SK-N-SH (cell line): ENCODE results near the gene OCIAD1. TPM values are rescaled to one million over a fixed set of nuclear protein-coding genes. Genes with fewer than 3 reads are reported as not detected.
A peak's percentile ranks its signal among the peaks of the same experiment; 100 is the strongest.

ENCODE experiments used
- CTCF ChIA-PET: fragments of 300-600, 350-600 bp; formaldehyde crosslinking; extraction: SDS; loops from one replicate; lab custom pipeline; 2021; lab: Yijun Ruan, JAX
- POLR2A ChIA-PET: fragments of 350-600 bp; sonication (Branson Sonifier 250); formaldehyde crosslinking; extraction: SDS; loops from one replicate; lab custom pipeline; 2020; ENCODE audit warnings: antibody characterized with exemption, inconsistent platforms; lab: Yijun Ruan, JAX
- DNase-seq: peaks from one replicate; pipeline ENCODE4 v3.0.0; 2012
- H2AFZ ChIP-seq: fragments of 200-600 bp; sonication (generic); 2 replicates; pipeline ENCODE4 v1.8.1; 2016; ENCODE audit warnings: antibody characterized with exemption, mild to moderate bottlenecking, low read depth
- H3F3A ChIP-seq: fragments of 200-600 bp; sonication (generic); replicated peaks from 2 replicates; pipeline ENCODE3; 2016; ENCODE audit warnings: antibody characterized with exemption, mild to moderate bottlenecking; ENCODE audit not compliant: insufficient read depth
- H3K27ac ChIP-seq, 2 experiments: fragments of 200-500 bp in 1 of 2; fragments of 200-600 bp in 1 of 2; sonication (Bioruptor generic) in 1 of 2; sonication (generic), shearing (Covaris generic) in 1 of 2; 2 replicates each; pipeline versions ENCODE4 v1.5.1 to v1.6.1; 2014 to 2016; ENCODE audit warnings: low read depth in 2 of 2, inconsistent platforms in 1 of 2, low read length in 1 of 2, mild to moderate bottlenecking in 1 of 2, mixed read lengths in 1 of 2
- H3K27me3 ChIP-seq: fragments of 200-600 bp; sonication (generic), shearing (Covaris generic); 2 replicates; pipeline ENCODE4 v1.6.1; 2016; ENCODE audit warnings: mixed run types; ENCODE audit not compliant: insufficient read depth
- H3K36me3 ChIP-seq, 2 experiments: fragments of 200-500 bp in 1 of 2; fragments of 200-600 bp in 1 of 2; sonication (Bioruptor generic) in 1 of 2; sonication (generic) in 1 of 2; replicated peaks in 1 of 2; 2 replicates each; pipeline versions ENCODE3 to v1.5.1; 2014 to 2016; ENCODE audit warnings: low read length in 1 of 2, mild to moderate bottlenecking in 1 of 2; ENCODE audit not compliant: insufficient read depth in 2 of 2, control insufficient read depth in 1 of 2
- H3K4me1 ChIP-seq, 2 experiments: fragments of 200-500 bp in 1 of 2; fragments of 200-600 bp in 1 of 2; sonication (Bioruptor generic) in 1 of 2; sonication (generic), shearing (Covaris generic) in 1 of 2; 2 replicates each; pipeline versions ENCODE4 v1.5.1 to v1.6.1; 2014 to 2016; ENCODE audit warnings: low read depth in 1 of 2, low read length in 1 of 2, mixed run types in 1 of 2; ENCODE audit not compliant: insufficient read depth in 2 of 2, control insufficient read depth in 1 of 2
- H3K4me2 ChIP-seq: fragments of 200-600 bp; sonication (generic), shearing (Covaris generic); 2 replicates; pipeline ENCODE4 v1.6.1; 2017; ENCODE audit warnings: mixed run types
- H3K4me3 ChIP-seq, 2 experiments: fragments of 200-500 bp in 1 of 2; fragments of 200-600 bp in 1 of 2; sonication (Bioruptor generic) in 1 of 2; sonication (generic), shearing (Covaris generic) in 1 of 2; 2 replicates each; pipeline versions ENCODE4 v1.5.1 to v1.8.1; 2014 to 2016; ENCODE audit warnings: low read depth in 2 of 2, inconsistent platforms in 1 of 2, low read length in 1 of 2, mild to moderate bottlenecking in 1 of 2, mixed read lengths in 1 of 2, moderate library complexity in 1 of 2
- H3K79me2 ChIP-seq: fragments of 200-600 bp; sonication (generic); 2 replicates; pipeline ENCODE4 v1.8.1; 2017; ENCODE audit warnings: mild to moderate bottlenecking; ENCODE audit not compliant: insufficient read depth
- H3K9ac ChIP-seq: fragments of 200-600 bp; sonication (generic); 2 replicates; pipeline ENCODE4 v1.6.1; 2017; ENCODE audit warnings: mixed run types
- H3K9me2 ChIP-seq: fragments of 200-600 bp; sonication (generic); 2 replicates; pipeline ENCODE4 v1.6.1; 2017; ENCODE audit warnings: mixed run types
- H3K9me3 ChIP-seq: fragments of 200-600 bp; sonication (generic); 2 replicates; pipeline ENCODE4 v1.6.1; 2017; ENCODE audit warnings: mixed run types, mild to moderate bottlenecking, moderate library complexity
- H4K20me1 ChIP-seq: fragments of 200-600 bp; sonication (generic); 2 replicates; pipeline ENCODE4 v1.6.1; 2017; ENCODE audit warnings: mild to moderate bottlenecking, mixed run types; ENCODE audit not compliant: insufficient read depth
- FOSL2 ChIP-seq: IDR thresholded peaks from 2 replicates; pipeline ENCODE4 v1.4.0; 2012; ENCODE audit warnings: low read depth, mild to moderate bottlenecking, moderate library complexity, borderline replicate concordance
- FOXJ3 ChIP-seq: sonication (generic); formaldehyde crosslinking; IDR thresholded peaks from 2 replicates; pipeline ENCODE4 v1.5.1; 2020; ENCODE audit warnings: mild to moderate bottlenecking, missing genetic modification reagents
- GABPA ChIP-seq: IDR thresholded peaks from 2 replicates; pipeline ENCODE4 v1.4.0; 2012; ENCODE audit warnings: low read depth, mild to moderate bottlenecking
- GATA2 ChIP-seq: sonication (generic); formaldehyde crosslinking; IDR thresholded peaks from 2 replicates; pipeline ENCODE4 v1.5.0; 2020; ENCODE audit warnings: mild to moderate bottlenecking, missing genetic modification reagents
- JUND ChIP-seq: IDR thresholded peaks from 2 replicates; pipeline ENCODE4 v1.4.0; 2012
- MEF2A ChIP-seq: IDR thresholded peaks from 2 replicates; pipeline ENCODE4 v1.4.0; 2012; ENCODE audit warnings: low read depth, borderline replicate concordance
- MXI1 ChIP-seq: IDR thresholded peaks from 2 replicates; pipeline ENCODE4 v1.6.1; 2012; ENCODE audit warnings: mild to moderate bottlenecking, low read depth, low read length, improper control_type of control experiment
- NFIC ChIP-seq: IDR thresholded peaks from 2 replicates; pipeline ENCODE4 v1.4.0; 2012; ENCODE audit warnings: borderline replicate concordance
- NRF1 ChIP-seq: IDR thresholded peaks from 2 replicates; pipeline ENCODE4 v1.6.1; 2012; ENCODE audit warnings: low read depth, mild to moderate bottlenecking, low read length
- POLR2AphosphoS5 ChIP-seq: IDR thresholded peaks from 2 replicates; pipeline ENCODE4 v1.6.1; 2012; ENCODE audit warnings: low read depth, low read length
- RCOR1 ChIP-seq: fragments of 150-350 bp; IDR thresholded peaks from 2 replicates; pipeline ENCODE4 v1.6.1; 2017; ENCODE audit warnings: antibody characterized with exemption, low read length
- RFX5 ChIP-seq: IDR thresholded peaks from 2 replicates; pipeline ENCODE4 v1.6.1; 2012; ENCODE audit warnings: mild to moderate bottlenecking, improper control_type of control experiment, low read length
- WGBS: methylation state at CpG from one replicate; pipeline ENCODE4 v1.1.6; 2017; ENCODE audit warnings: low lambda C conversion rate; 5-methylcytosine and 5-hydroxymethylcytosine counted together
- polyA plus RNA-seq, 3 experiments: library from polyadenylated mRNA; depleted of rRNA; stranded (reverse); fragments of >200 nt; gene quantifications; 2 replicates each; pipeline ENCODE4 v1.2.3, GENCODE V29; 2012
- TF ChIP-seq, protein P1 (sequence below): IDR thresholded peaks from 2 replicates; pipeline ENCODE4 v1.4.0; 2012; ENCODE audit warnings: low read depth
- TF ChIP-seq, protein P2 (sequence below): fragments of 150-350 bp; IDR thresholded peaks from 2 replicates; pipeline ENCODE4 v1.6.1; 2016; ENCODE audit warnings: mild to moderate bottlenecking, low read depth, low read length
- TF ChIP-seq, protein P3 (sequence below): IDR thresholded peaks from 2 replicates; pipeline ENCODE4; 2012
- TF ChIP-seq, protein P4 (sequence below): IDR thresholded peaks from 2 replicates; pipeline ENCODE4 v1.4.0; 2012; ENCODE audit warnings: low read depth, borderline replicate concordance

The OCIAD1 gene
- polyA plus RNA-seq, 1 of the 3 experiments (the other 2 are of a cell fraction) = 113 TPM

DNA sequence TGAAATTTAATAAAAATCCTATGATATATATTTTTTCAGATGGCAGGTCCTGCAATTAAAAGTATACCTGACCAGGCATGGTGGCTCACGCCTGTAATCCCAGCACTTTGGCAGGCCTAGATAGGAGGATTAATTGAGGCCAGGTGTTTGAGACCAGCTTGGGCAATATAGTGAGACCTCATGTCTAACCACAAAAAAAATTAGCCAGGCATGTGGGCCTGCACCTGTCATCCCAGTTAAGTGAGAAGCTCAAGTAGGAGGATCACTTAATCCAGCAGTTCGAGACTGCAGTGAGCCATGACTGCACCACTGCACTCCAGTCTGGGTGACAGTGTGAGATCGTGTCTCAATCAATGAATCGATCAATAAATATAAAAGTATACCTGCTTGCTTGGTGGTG, 73.2 kb downstream of the OCIAD1 start:
- Histone ChIP-seq H3K9me2 (no peaks in the 10 kb centered on the region), H3K36me3 (peaks cover 20 to 32% of the 10 kb centered on the region in 2 experiments), H3K9me3 (no peaks in the 10 kb centered on the region), H3F3A (peaks cover 42% of the 10 kb centered on the region), H3K27ac (peak overlapping the region in 1 of 2 experiments; percentile 72; a peak in 1 of 4 replicates), H3K4me2 (peak overlapping the region; percentile 95; the same call in 1 of the 2 replicates), H4K20me1 (no peaks in the 10 kb centered on the region), H3K4me3 (no peak overlapping the region), H3K4me1 (peaks cover 18 to 35% of the 10 kb centered on the region in 2 experiments), H3K79me2 (peaks cover 43% of the 10 kb centered on the region), H3K9ac (no peak overlapping the region), H3K27me3 (no peaks in the 10 kb centered on the region), H2AFZ (no peak overlapping the region)
- ChIA-PET POLR2A (no interaction called here), CTCF (interaction anchor here (1.3 to 2.1 kb wide), 2 partner anchors 59 to 325 kb away, joined by 6 to 8 read pairs; no protein-coding TSS in a partner anchor)
- TF ChIP-seq, protein P1, sequence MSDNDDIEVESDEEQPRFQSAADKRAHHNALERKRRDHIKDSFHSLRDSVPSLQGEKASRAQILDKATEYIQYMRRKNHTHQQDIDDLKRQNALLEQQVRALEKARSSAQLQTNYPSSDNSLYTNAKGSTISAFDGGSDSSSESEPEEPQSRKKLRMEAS = no peak
- TF ChIP-seq MXI1 (no peak), FOSL2 (no peak), GABPA (no peak), GATA2 (CRISPR knock-in tag) (no peak), FOXJ3 (CRISPR knock-in tag) (no peak), JUND (no peak), POLR2AphosphoS5 (no peak), NRF1 (no peak), NFIC (no peak)
- TF ChIP-seq, protein P2, sequence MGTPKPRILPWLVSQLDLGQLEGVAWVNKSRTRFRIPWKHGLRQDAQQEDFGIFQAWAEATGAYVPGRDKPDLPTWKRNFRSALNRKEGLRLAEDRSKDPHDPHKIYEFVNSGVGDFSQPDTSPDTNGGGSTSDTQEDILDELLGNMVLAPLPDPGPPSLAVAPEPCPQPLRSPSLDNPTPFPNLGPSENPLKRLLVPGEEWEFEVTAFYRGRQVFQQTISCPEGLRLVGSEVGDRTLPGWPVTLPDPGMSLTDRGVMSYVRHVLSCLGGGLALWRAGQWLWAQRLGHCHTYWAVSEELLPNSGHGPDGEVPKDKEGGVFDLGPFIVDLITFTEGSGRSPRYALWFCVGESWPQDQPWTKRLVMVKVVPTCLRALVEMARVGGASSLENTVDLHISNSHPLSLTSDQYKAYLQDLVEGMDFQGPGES = no peak
- TF ChIP-seq, protein P3, sequence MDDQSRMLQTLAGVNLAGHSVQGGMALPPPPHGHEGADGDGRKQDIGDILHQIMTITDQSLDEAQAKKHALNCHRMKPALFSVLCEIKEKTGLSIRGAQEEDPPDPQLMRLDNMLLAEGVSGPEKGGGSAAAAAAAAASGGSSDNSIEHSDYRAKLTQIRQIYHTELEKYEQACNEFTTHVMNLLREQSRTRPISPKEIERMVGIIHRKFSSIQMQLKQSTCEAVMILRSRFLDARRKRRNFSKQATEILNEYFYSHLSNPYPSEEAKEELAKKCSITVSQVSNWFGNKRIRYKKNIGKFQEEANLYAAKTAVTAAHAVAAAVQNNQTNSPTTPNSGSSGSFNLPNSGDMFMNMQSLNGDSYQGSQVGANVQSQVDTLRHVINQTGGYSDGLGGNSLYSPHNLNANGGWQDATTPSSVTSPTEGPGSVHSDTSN = no peak
- no peak for DNase-seq
- WGBS = 95% methylated on average over 4 of the region's 4 CpGs

DNA sequence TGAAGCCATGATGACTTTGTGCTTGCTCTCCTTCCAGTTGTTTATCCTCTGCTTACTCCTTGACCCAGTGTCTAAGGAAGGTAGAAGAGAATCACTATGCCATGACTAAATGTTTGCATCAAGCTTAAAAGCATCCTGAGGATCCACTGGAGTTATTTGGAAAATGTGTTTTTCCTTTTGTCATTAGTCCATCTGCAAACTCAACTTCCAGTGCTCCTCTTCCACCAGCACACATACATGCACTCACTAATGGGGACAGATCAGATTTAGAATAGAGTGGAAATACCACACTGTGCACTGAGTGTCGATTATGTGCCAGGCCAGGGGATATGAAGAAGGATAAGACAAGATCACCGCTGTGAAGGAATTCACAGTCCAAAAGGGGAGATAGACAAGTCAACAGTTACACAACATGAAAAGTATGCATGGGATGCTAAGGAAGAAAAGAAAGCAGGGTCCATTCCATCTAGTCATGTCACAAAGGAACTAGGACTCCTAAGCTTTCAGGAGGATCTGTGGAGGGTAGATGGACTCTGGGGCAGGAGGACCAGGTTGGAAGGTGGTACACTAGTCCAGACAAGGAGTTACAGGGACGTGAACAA, 73.8 kb downstream of the OCIAD1 start:
- Histone ChIP-seq H3F3A (peaks cover 41% of the 10 kb centered on the region), H3K4me1 (peaks cover 18 to 34% of the 10 kb centered on the region in 2 experiments), H3K9me2 (no peaks in the 10 kb centered on the region), H3K4me2 (peak overlapping the region; percentile 95), H3K27ac (peak overlapping the region in 1 of 2 experiments; percentile 72; a peak in 2 of 4 replicates), H3K36me3 (peaks cover 20 to 27% of the 10 kb centered on the region in 2 experiments), H3K27me3 (no peaks in the 10 kb centered on the region), H3K9ac (peak overlapping the region; percentile 83), H4K20me1 (no peaks in the 10 kb centered on the region), H3K4me3 (peak overlapping the region; percentile 64 to 82; a peak in 3 of 4 replicates), H2AFZ (no peak overlapping the region), H3K79me2 (peaks cover 43% of the 10 kb centered on the region), H3K9me3 (no peaks in the 10 kb centered on the region)
- DNase-seq = no peak
- ChIA-PET CTCF (interaction anchor here (0.6 to 2.3 kb wide), 4 partner anchors 58 to 326 kb away, joined by 3 to 11 read pairs (median 7); no protein-coding TSS in a partner anchor), POLR2A (no interaction called here)
- peak; percentile 3; the same call in 1 of the 2 replicates for TF ChIP-seq FOSL2
- TF ChIP-seq, protein P1 = no peak
- TF ChIP-seq, protein P4, sequence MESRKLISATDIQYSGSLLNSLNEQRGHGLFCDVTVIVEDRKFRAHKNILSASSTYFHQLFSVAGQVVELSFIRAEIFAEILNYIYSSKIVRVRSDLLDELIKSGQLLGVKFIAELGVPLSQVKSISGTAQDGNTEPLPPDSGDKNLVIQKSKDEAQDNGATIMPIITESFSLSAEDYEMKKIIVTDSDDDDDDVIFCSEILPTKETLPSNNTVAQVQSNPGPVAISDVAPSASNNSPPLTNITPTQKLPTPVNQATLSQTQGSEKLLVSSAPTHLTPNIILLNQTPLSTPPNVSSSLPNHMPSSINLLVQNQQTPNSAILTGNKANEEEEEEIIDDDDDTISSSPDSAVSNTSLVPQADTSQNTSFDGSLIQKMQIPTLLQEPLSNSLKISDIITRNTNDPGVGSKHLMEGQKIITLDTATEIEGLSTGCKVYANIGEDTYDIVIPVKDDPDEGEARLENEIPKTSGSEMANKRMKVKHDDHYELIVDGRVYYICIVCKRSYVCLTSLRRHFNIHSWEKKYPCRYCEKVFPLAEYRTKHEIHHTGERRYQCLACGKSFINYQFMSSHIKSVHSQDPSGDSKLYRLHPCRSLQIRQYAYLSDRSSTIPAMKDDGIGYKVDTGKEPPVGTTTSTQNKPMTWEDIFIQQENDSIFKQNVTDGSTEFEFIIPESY = no peak
- TF ChIP-seq, protein P2 = no peak
- TF ChIP-seq RFX5 = no peak
- TF ChIP-seq MEF2A = no peak
- TF ChIP-seq, protein P3 = peak; percentile 45; the same call in 1 of the 2 replicates
- no peak for TF ChIP-seq RCOR1
- TF ChIP-seq MXI1 = no peak
- TF ChIP-seq GATA2 (CRISPR knock-in tag) = no peak
- WGBS = 79% methylated on average over 3 of the region's 3 CpGs
